HPDE6-E6E7 (cell line): ENCODE measurements around the gene UGT2B10.

Experiments
- DNase-seq: peaks from one replicate; pipeline ENCODE4 v3.0.0; 2011; ENCODE audit warnings: missing footprints; ENCODE audit errors: extremely low spot score

Gene UGT2B10

GRCh38 chr4:68871809-68872642, 56.2 kb downstream of the UGT2B10 start:
- no peak for DNase-seq

- DNase-seq: no peak
Measured at GRCh38 chr4:68872643-68873502, 57.1 kb downstream of the UGT2B10 start.

DNA sequence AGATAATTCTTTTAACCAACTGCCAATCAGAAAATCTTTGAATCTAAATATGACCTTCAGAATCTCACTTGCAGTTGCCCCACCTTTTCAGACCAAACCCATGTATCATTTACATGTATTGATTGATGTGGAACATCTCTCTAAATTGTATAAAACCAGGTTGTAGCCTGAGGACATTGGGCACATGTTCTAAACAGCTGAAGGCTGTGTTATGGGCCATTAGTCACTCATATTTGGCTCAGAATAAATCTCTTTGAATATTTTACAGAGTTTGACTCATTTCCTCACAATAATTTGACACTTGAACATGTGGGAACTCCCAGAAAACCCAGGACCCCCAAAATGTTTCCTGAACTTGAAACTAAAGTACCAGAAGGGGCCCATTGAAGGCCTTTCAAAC, 58.7 kb downstream of the UGT2B10 start:
- DNase-seq: no peak

DNA sequence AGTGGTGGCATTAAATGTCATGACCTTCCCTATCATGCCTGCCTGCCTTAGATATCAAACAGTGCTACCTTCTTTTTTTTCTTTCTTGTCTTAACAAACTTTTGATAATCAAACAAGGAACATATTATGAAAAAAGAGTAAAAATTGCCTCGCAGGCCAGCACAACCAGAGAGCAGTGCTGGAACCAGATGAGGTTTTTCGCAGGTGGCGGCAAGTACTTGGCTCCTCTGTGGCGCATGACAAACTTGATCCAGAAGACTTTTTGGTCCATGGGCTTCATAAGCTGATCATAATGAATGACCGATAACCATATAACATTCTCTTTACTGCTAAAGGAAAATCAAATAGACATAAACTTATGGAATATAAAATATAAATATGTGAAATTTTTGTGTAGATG, 61.8 kb downstream of the UGT2B10 start:
- DNase-seq: no peak

GRCh38 chr4:68878048-68878447, 62.3 kb downstream of the UGT2B10 start:
- DNase-seq: no peak
